ENCODE data around the gene MRGPRF. TPM values are rescaled to one million over a fixed set of nuclear protein-coding genes. Genes with fewer than 3 reads are reported as not detected.

The MRGPRF gene
- total and polyA plus RNA-seq, 8 donors: 6.7 to 123 (median 20.8) TPM

DNA sequence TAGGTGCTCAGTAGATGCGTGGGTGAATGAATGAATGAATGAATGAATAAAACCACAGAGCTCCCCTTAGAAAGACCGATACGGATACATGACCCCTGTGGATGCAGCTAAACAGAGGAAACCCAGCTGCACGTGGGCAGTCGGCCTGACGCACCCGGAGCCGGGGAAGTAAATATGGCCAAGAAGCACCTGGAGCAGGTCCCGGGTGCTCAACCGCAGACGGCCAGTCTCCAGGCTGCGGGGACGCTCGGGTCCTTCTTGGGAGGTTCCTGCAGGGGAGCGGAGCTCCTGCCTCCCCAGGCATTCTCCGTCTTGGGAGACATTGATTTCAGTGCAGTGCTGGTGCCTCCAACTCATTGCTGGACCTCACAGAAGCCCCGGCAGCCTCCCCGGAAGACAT lies 24.0 kb upstream of the MRGPRF start:
- intact Hi-C loops (cut with DNase I; ENCODE audit: low total_unique reads): no loop called here
- Histone ChIP-seq H3K27ac (no peak overlapping the region), H3K36me3 (no peaks in the 10 kb centered on the region), H3K9me3 (no peaks in the 10 kb centered on the region), H3K4me1 (peaks cover 0 to 12% (median 4%) of the 10 kb centered on the region in 4 donors), H3K27me3 (peaks cover 0 to 12% (median 0%) of the 10 kb centered on the region in 3 donors), H3K4me3 (no peak overlapping the region)
- WGBS, 5 donors: 81 to 87% (median 85%) methylated on average over 18 of the region's 18 CpGs
- DNase-seq: no peak
- TF ChIP-seq EP300 (IDR thresholded peaks at IDR 0.05) (no peak), POLR2AphosphoS5 (IDR thresholded peaks at IDR 0.05) (no peak), POLR2A (IDR thresholded peaks at IDR 0.05) (no peak)
- TF ChIP-seq, protein P1, sequence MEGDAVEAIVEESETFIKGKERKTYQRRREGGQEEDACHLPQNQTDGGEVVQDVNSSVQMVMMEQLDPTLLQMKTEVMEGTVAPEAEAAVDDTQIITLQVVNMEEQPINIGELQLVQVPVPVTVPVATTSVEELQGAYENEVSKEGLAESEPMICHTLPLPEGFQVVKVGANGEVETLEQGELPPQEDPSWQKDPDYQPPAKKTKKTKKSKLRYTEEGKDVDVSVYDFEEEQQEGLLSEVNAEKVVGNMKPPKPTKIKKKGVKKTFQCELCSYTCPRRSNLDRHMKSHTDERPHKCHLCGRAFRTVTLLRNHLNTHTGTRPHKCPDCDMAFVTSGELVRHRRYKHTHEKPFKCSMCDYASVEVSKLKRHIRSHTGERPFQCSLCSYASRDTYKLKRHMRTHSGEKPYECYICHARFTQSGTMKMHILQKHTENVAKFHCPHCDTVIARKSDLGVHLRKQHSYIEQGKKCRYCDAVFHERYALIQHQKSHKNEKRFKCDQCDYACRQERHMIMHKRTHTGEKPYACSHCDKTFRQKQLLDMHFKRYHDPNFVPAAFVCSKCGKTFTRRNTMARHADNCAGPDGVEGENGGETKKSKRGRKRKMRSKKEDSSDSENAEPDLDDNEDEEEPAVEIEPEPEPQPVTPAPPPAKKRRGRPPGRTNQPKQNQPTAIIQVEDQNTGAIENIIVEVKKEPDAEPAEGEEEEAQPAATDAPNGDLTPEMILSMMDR (IDR thresholded peaks at IDR 0.05): no peak

DNA sequence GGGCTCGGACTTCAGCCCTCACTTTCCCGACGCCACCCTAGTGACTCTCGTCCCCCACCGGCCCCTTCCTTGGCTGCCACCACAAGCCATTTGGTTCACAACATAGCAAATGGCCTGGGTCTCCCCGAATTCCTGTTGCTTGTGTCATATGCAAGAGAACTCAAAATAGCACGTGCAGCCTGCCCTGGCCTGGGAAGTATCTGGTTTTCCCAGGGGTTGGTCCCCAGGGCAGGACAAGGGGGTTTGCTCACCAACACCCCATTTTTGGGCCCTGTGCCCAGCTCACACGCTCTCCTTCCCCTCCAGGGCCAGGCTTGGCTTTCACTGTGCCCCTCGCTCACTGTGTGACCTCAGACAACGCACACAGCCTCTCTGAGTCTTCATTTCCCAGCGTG lies 22.9 kb upstream of the MRGPRF start:
- Histone ChIP-seq H3K4me1 (peaks cover 0 to 12% (median 4%) of the 10 kb centered on the region in 4 donors), H3K27ac (peak overlapping the region; percentile 57 to 71 (median 71)), H3K9me3 (no peaks in the 10 kb centered on the region), H3K27me3 (peaks cover 0 to 12% (median 0%) of the 10 kb centered on the region in 3 donors), H3K4me3 (no peak overlapping the region), H3K36me3 (no peaks in the 10 kb centered on the region)
- intact Hi-C loops (cut with DNase I; ENCODE audit: low total_unique reads): no loop called here
- peak in 1 of 2 donors; percentile 76 for DNase-seq
- WGBS, 5 donors: 66 to 77% (median 68%) methylated on average over 11 of the region's 11 CpGs
- TF ChIP-seq POLR2A (IDR thresholded peaks at IDR 0.05) (no peak), POLR2AphosphoS5 (IDR thresholded peaks at IDR 0.05) (no peak), EP300 (IDR thresholded peaks at IDR 0.05) (no peak)
- TF ChIP-seq, protein P1 (IDR thresholded peaks at IDR 0.05): no peak

DNA sequence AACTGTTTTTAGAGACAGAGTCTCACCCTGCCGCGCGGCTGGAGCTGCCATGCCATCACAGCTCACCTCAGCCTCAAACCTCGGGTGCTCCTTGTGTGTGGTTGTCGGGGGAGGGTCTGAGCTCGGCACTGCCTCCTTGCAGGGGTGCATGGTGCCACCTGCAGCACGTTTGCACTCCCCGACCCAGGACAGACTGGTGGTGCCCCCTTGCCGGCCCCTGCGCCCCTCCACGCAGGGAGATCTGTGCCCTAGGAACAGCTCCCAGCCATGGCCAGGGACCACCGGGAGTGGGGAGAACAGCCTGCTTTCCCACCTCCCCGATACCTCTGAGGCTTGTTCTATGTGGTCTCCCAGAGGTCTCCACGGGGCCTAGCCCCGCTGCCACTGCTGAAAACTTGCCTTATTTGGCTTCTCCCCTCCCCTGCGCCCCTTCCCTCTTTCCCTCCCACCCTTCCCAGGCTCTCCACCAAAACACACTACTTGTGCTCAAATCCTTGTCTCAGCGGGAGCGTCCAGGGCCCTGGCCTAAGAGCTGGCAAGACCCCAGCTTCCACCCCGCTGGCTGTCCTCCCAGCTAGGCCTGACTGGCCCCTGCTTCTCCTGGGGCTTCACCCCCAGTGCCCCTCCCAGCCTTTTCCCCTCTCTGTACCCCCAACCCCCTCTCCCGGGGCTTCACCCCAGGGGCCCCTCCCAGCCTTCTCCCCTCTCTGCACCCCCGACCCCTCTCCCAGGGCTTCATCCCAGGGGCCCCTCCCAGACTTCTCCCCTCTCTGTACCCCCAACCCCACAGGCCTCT lies 22.3 kb upstream of the MRGPRF start:
- peak overlapping the region; percentile 57 to 71 (median 71) for H3K27ac ChIP-seq
- H3K9me3 ChIP-seq: no peaks in the 10 kb centered on the region
- H3K4me3 ChIP-seq: no peak overlapping the region
- peaks cover 0 to 12% (median 4%) of the 10 kb centered on the region in 4 donors for H3K4me1 ChIP-seq
- peak in 1 of 2 donors; percentile 81 for DNase-seq
- intact Hi-C loops (cut with DNase I; ENCODE audit: low total_unique reads): no loop called here
- 61 to 74% (median 64%) methylated on average over 17 to 21 of the region's 21 CpGs for WGBS, 5 donors
- TF ChIP-seq POLR2AphosphoS5 (IDR thresholded peaks at IDR 0.05): no peak
- no peak for TF ChIP-seq POLR2A (IDR thresholded peaks at IDR 0.05)
- TF ChIP-seq, protein P1 (IDR thresholded peaks at IDR 0.05): no peak
- no peak for TF ChIP-seq EP300 (IDR thresholded peaks at IDR 0.05)
- H3K27me3 ChIP-seq: peaks cover 0 to 12% (median 0%) of the 10 kb centered on the region in 3 donors
- no peaks in the 10 kb centered on the region for H3K36me3 ChIP-seq

DNA sequence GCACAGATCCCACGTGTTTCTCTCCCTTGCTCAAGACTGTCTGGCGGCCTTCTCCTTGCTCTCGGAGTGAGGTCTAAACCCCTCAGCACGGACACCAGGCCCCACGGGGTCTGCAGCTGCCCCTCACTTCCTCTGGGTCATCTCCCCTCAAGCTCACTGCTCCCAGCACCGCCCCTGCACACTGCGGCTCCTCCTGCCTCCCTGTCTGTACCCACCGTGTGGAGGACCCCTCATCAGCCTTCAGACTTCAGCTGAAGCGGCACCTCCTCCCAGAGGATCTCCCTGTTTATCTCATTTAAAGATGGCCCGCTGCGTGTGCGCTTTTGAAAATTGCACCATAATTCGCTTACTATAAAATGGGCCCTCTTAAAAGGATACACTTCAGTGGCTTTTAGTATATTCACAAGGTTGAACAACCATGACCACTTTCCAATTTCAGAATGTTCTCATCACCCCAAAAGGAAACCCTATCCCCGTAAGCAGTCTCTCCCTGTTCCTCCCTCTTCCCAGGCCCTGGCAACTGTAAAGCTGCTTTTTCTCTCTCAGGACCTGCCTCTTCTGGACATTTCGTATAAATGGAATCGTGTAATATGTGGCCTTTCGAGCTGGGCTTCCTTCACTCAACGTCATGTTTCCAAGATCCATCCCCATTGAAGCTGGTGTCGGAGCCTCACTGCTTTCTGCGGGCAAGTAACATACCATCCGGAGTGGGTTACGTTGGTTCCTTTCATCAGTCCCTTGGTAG lies 21.2 kb upstream of the MRGPRF start:
- Histone ChIP-seq H3K36me3 (no peaks in the 10 kb centered on the region), H3K27me3 (peaks cover 0 to 12% (median 0%) of the 10 kb centered on the region in 3 donors), H3K4me1 (peaks cover 0 to 12% (median 4%) of the 10 kb centered on the region in 4 donors), H3K27ac (peak overlapping the region in 2 of 5 donors; percentile 71), H3K4me3 (no peak overlapping the region), H3K9me3 (no peaks in the 10 kb centered on the region)
- intact Hi-C loops (cut with DNase I; ENCODE audit: low total_unique reads): no loop called here
- no peak for DNase-seq
- TF ChIP-seq EP300 (IDR thresholded peaks at IDR 0.05) (no peak), POLR2A (IDR thresholded peaks at IDR 0.05) (no peak), POLR2AphosphoS5 (IDR thresholded peaks at IDR 0.05) (no peak)
- TF ChIP-seq, protein P1 (IDR thresholded peaks at IDR 0.05): no peak
- WGBS, 5 donors: 79 to 89% (median 87%) methylated on average over 22 of the region's 22 CpGs
